Measurements from ENCODE around the gene CABLES1.

The CABLES1 gene

DNA sequence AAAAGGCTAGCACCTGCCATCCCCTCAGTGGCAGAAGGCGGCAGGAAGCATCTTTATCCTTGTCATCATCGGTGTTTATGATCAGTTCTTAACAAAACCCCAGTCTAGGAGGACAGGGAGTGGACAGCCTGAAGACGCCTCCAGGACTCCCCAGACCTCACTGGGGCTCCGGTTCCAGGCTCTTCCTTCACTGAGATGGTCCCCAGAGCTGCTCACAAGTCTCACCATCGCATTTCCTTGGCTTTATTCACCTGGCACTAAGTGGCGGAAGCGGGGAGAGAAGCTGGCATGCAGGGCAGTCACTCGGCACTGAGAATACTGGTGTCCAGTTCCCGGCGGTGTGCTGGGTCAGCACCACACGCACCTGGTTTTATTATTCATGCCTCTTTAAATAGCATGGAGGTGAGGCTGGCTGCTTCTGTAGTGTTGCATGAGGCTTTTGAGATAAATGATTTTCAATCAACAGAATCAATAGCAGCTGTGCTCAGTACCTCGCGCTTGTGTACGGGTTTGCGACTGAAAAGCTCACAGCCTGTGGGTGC is 68.7 kb downstream of the CABLES1 start:
- in situ Hi-C loops (cut with HindIII; ENCODE audit: low pct_ligation_motif_present, low pct_unique_long_range_greater_than_20kb, low sequenced_read_pairs), result no loop called here

DNA sequence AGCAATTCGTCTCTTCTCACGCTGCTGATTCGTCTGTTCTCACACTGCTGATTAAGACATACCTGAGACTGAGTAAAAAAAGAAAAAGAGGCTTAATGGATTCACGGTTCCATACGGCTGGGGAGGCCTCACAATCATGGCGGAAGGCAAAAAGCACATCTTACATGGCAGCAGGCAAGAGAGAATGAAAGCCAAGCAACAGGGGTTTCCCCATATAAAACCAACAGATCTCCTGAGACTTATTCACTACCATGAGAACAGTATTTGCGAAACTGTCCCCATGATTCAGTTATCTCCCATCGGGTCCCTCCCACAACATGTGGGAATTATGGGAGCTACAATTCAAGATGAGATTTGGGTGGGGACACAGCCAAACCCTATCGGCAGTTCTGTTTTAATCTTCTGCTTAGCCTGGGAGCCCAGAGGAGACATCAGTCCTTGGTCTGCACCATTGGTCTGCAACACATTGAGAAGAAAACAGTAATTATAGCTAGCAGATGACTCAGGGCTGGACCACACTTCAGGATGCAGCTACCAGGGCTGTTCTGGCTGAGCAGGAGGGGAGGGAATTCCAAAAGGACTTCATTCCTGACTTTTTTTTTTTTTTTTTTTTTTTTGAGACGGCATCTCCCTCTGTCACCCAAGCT is 69.4 kb downstream of the CABLES1 start:
- DNase-seq, result no peak
- in situ Hi-C loops (cut with HindIII; ENCODE audit: low pct_ligation_motif_present, low pct_unique_long_range_greater_than_20kb, low sequenced_read_pairs), result no loop called here

More for the DNA sequence above, 68.7 kb downstream of the CABLES1 start:
- DNase-seq, result no peak

GRCh38 chr18:23205980-23206379 is 70.7 kb downstream of the CABLES1 start:
- DNase-seq, result no peak

DNA sequence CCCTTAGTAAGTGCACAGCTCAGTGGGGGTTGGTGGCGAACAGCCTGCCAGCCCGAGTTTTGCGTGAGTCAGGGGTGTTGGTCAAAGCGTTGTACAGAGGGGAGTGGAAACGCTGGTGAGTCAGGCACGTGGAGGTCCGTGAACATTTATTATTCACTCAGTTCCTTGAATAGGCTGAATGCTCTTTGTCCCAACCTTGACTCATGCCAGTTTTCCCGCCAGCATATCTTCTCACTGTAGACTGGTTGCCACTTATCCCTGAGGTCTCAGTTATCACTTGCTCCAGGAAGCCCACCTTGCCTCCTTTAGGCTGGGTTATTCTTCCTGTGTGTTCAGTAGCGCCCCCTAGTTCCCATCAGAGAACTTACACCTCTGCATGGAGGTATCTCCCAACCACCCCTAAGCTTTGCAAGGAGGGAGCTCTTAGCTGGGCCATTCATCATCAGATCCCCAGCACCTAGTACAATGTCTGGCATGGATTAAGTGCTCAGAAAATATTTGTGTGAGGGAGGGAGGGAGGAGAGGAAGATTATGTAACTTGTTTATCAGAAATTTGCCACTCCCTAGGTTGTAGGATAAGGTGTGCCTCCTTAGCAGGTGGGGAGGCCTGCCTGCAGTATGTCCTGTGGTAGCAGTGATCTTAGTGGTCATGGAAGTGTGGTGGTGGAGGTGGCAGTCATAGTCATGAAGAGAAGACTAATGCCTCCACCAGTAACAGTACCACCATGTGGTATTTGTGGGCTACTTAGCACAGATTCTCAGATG is 72.1 kb downstream of the CABLES1 start:
- in situ Hi-C loops (cut with HindIII; ENCODE audit: low pct_ligation_motif_present, low pct_unique_long_range_greater_than_20kb, low sequenced_read_pairs), result no loop called here
- DNase-seq, result no peak

More at GRCh38 chr18:23205980-23206379, 70.7 kb downstream of the CABLES1 start:
- in situ Hi-C loops (cut with HindIII; ENCODE audit: low pct_ligation_motif_present, low pct_unique_long_range_greater_than_20kb, low sequenced_read_pairs), result no loop called here

DNA sequence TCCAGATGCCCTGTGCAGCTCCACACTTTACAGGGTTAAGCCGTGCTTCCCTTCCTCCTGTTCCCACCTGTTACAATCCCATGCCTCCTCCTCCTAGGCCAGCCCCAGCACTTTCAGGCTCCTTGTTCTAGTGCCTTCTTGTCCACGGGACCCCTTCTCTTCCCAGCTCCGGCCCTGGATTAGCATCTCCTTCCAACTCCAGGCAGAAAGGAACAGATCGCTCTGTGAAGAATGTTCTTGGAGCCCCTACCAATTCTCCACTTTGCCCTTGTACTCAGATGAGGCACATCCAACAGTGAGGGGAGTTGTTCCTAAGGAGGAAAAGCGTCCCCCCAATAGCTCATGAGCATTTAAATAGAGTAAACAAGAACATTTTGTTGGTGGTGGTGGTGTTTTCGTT is 72.7 kb downstream of the CABLES1 start:
- in situ Hi-C loops (cut with HindIII; ENCODE audit: low pct_ligation_motif_present, low pct_unique_long_range_greater_than_20kb, low sequenced_read_pairs), result no loop called here

DNA sequence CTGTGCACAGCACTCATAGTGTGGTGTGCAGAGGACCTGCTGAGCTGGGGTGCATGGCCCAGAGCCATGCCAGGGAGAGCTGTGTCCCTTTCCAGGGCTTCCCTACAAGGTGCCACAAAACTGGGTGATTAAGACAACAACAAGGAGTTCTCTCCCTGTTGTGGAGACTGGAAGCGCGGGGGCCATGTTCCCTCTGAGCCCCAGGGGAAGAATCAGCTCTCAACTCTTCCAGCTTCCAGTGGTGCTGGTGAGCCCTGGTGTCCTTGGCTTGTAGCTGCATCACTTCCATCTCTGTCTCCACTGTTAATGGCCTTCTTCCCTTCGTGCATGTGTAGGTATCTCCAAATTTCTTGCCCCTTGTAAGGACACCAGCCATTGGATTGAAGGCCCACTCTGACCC is 73.3 kb downstream of the CABLES1 start:
- in situ Hi-C loops (cut with HindIII; ENCODE audit: low pct_ligation_motif_present, low pct_unique_long_range_greater_than_20kb, low sequenced_read_pairs), result no loop called here
- DNase-seq, result no peak

More for the DNA sequence above, 72.7 kb downstream of the CABLES1 start:
- DNase-seq, result no peak

- no peak for DNase-seq
- in situ Hi-C loops (cut with HindIII; ENCODE audit: low pct_ligation_motif_present, low pct_unique_long_range_greater_than_20kb, low sequenced_read_pairs), result no loop called here
Measured at GRCh38 chr18:23209031-23209430, 73.7 kb downstream of the CABLES1 start.

DNA sequence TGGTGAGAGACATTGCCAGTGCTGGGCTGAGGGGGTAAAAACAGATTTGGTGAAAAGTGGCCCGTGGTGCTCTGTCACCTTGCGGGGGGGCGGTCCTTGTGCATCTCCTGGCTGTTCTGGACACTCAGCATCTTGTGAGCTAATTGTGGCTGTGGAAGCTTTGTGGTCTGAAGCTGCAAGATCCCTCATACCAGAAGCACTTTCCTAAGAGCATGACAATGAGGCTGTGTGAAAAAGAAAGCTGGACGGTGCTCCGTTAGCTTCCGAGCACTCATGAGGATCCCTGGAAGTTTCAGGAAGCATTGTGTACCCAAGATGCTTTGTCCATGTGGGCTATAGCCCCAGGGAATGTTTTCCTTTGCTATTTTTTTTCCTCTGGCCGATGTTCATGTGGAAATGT is 74.5 kb downstream of the CABLES1 start:
- DNase-seq, result no peak
- in situ Hi-C loops (cut with HindIII; ENCODE audit: low pct_ligation_motif_present, low pct_unique_long_range_greater_than_20kb, low sequenced_read_pairs), result no loop called here

DNA sequence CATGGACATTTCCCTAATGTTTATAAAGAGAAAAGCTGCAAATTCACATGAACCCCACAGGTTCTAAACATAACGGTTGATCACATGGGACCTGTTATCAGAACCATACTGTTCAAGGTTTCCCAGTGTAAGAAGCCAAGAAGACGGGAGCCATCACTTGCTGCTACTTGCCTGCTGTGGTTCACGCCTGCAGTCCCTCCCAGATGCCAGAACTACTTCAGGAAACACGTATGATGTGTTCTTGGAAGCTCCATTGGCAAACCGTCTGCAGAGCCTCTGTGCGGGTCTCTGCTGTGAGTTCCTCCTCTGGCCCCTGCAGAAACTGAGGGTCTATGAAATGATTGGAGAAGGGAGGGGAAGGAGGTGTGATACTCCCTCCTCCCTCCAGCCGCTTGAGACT is 75.2 kb downstream of the CABLES1 start:
- in situ Hi-C loops (cut with HindIII; ENCODE audit: low pct_ligation_motif_present, low pct_unique_long_range_greater_than_20kb, low sequenced_read_pairs), result no loop called here

GRCh38 chr18:23211146-23211545 is 75.9 kb downstream of the CABLES1 start:
- DNase-seq, result no peak

More for the DNA sequence above, 75.2 kb downstream of the CABLES1 start:
- DNase-seq, result no peak

DNA sequence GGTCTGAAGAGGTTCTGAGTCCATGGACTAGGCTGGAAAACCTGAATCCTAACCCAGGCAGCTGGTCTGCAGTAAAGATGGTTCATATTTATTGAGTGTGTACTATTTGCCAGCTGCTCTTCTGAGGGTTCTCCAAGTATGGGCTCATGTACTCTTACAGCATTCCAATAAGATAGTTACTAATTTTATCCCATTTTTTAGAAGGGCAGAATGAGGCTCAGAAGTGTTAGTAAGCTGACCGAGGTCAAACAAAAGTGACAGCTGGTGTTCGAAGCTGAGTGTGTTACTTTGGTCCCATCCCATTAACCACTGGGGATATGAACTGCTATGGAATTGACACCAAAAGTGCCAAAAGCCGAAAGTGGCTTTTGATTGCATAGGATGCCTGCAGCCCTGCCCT is 76.9 kb downstream of the CABLES1 start:
- in situ Hi-C loops (cut with HindIII; ENCODE audit: low pct_ligation_motif_present, low pct_unique_long_range_greater_than_20kb, low sequenced_read_pairs), result no loop called here
- DNase-seq, result no peak

More at GRCh38 chr18:23211146-23211545, 75.9 kb downstream of the CABLES1 start:
- in situ Hi-C loops (cut with HindIII; ENCODE audit: low pct_ligation_motif_present, low pct_unique_long_range_greater_than_20kb, low sequenced_read_pairs), result no loop called here

DNA sequence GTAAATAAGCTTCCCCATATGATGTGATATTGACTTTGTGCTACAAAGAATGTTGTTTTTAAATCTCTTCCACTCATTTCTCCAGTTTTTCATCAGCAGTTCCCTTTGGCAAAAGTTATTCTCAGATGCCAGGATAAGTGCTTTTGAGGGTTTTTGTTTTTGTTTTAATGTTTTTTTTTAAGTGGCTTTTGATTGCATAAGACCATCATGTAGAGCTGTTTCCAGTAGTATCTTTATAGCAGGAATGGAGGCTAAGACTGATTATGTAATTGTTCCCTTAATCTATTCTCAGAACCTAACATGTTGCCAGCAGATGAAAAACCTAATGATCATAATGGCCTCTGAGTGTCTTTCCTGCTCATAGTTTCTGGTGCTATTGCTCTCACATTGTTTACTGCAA is 77.9 kb downstream of the CABLES1 start:
- in situ Hi-C loops (cut with HindIII; ENCODE audit: low pct_ligation_motif_present, low pct_unique_long_range_greater_than_20kb, low sequenced_read_pairs), result no loop called here

GRCh38 chr18:23217781-23218180 is 82.5 kb downstream of the CABLES1 start:
- no peak for DNase-seq
- in situ Hi-C loops (cut with HindIII; ENCODE audit: low pct_ligation_motif_present, low pct_unique_long_range_greater_than_20kb, low sequenced_read_pairs), result no loop called here

More for the DNA sequence above, 77.9 kb downstream of the CABLES1 start:
- no peak for DNase-seq

- no peak for DNase-seq
- in situ Hi-C loops (cut with HindIII; ENCODE audit: low pct_ligation_motif_present, low pct_unique_long_range_greater_than_20kb, low sequenced_read_pairs), result no loop called here
Measured at GRCh38 chr18:23220355-23220754, 85.1 kb downstream of the CABLES1 start.

- DNase-seq, result no peak
- in situ Hi-C loops (cut with HindIII; ENCODE audit: low pct_ligation_motif_present, low pct_unique_long_range_greater_than_20kb, low sequenced_read_pairs), result no loop called here
Measured at GRCh38 chr18:23223641-23224040, 88.4 kb downstream of the CABLES1 start.

DNA sequence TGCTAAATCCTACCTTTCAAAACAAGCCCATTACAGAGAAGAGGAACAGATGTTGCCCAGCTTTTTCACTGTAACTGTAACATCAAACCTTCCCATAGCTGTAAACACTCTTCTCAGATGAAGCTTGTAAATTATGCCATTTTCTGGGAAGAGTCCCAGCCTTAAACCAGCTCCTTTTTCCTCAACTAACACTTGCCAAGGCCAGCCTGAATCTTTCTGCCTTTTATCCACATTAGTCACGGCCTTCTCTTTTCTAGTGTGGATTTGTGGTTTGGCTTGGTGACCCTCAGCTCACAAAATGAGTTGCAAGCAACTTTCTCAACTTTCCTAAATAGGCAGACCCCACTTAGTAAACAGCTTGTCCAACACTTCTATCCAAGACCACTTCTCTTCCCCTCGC is 90.2 kb downstream of the CABLES1 start:
- in situ Hi-C loops (cut with HindIII; ENCODE audit: low pct_ligation_motif_present, low pct_unique_long_range_greater_than_20kb, low sequenced_read_pairs), result no loop called here
- no peak for DNase-seq

- in situ Hi-C loops (cut with HindIII; ENCODE audit: low pct_ligation_motif_present, low pct_unique_long_range_greater_than_20kb, low sequenced_read_pairs), result no loop called here
- DNase-seq, result no peak
Measured at GRCh38 chr18:23226391-23226790, 91.1 kb downstream of the CABLES1 start.

- DNase-seq, result peak; percentile 24
- in situ Hi-C loops (cut with HindIII; ENCODE audit: low pct_ligation_motif_present, low pct_unique_long_range_greater_than_20kb, low sequenced_read_pairs), result no loop called here
Measured at GRCh38 chr18:23226930-23227725, 91.8 kb downstream of the CABLES1 start.

- in situ Hi-C loops (cut with HindIII; ENCODE audit: low pct_ligation_motif_present, low pct_unique_long_range_greater_than_20kb, low sequenced_read_pairs), result no loop called here
- DNase-seq, result no peak
Measured at GRCh38 chr18:23227726-23228070, 92.4 kb downstream of the CABLES1 start.

Data from ACHN (cell line).